Hematopoietic multipotent progenitor cell treated with erythropoietin and hydrocortisone succinate and interleukin-3 and kit ligand, for 15 days (in vitro differentiated cells): ENCODE measurements around the gene LRMDA.

Experiments
- DNase-seq: peaks from one replicate; pipeline ENCODE4 v3.0.0-alpha.2; 2015; ENCODE audit warnings: low spot score

The LRMDA gene

GRCh38 chr10:76398043-76398710 is 966.8 kb downstream of the LRMDA start:
- DNase-seq: no peak

- no peak for DNase-seq
Observed at GRCh38 chr10:76399226-76399625, 967.8 kb downstream of the LRMDA start.

GRCh38 chr10:76401006-76401405 is 969.6 kb downstream of the LRMDA start:
- DNase-seq: no peak

- DNase-seq: no peak
Observed at GRCh38 chr10:76403912-76404311, 972.5 kb downstream of the LRMDA start.

- DNase-seq: no peak
Observed at GRCh38 chr10:76404531-76404930, 973.1 kb downstream of the LRMDA start.

GRCh38 chr10:76405922-76406321 is 974.5 kb downstream of the LRMDA start:
- DNase-seq: no peak

- DNase-seq: no peak
Observed at GRCh38 chr10:76408646-76409045, 977.2 kb downstream of the LRMDA start.

- DNase-seq: no peak
Observed at GRCh38 chr10:76411729-76412435, 980.5 kb downstream of the LRMDA start.

GRCh38 chr10:76415554-76415953 is 984.1 kb downstream of the LRMDA start:
- no peak for DNase-seq

- DNase-seq: no peak
Observed at GRCh38 chr10:76416642-76417041, 985.2 kb downstream of the LRMDA start.

- no peak for DNase-seq
Observed at GRCh38 chr10:76420725-76421124, 989.3 kb downstream of the LRMDA start.

- DNase-seq: no peak
Observed at GRCh38 chr10:76422769-76423168, 991.3 kb downstream of the LRMDA start.

- DNase-seq: no peak
Observed at GRCh38 chr10:76428551-76429367, 997.3 kb downstream of the LRMDA start.

- no peak for DNase-seq
Observed at GRCh38 chr10:76429368-76430060, 998.1 kb downstream of the LRMDA start.

GRCh38 chr10:76430061-76430645 is 998.7 kb downstream of the LRMDA start:
- DNase-seq: no peak

- DNase-seq: no peak
Observed at GRCh38 chr10:76432016-76433012, 1000.9 kb downstream of the LRMDA start.

GRCh38 chr10:76433161-76434005 is 1002.0 kb downstream of the LRMDA start:
- no peak for DNase-seq

- no peak for DNase-seq
Observed at GRCh38 chr10:76435157-76435556, 1003.7 kb downstream of the LRMDA start.

- DNase-seq: no peak
Observed at GRCh38 chr10:76436401-76436811, 1005.0 kb downstream of the LRMDA start.

- DNase-seq: no peak
Observed at GRCh38 chr10:76436981-76437380, 1005.6 kb downstream of the LRMDA start.
